ENCODE data around the gene RRP7A. TPM values are rescaled to one million over a fixed set of nuclear protein-coding genes. Genes with fewer than 3 reads are reported as not detected.
"Not testable (repeated sequence)": the region's sequence is repeated elsewhere in the genome, so short reads cannot be mapped to it uniquely, and the experiment has no call there.

Gene RRP7A
- total and polyA plus RNA-seq, 5 donors from 2014 or later: 29.8 to 56.0 (median 47.3) TPM

DNA sequence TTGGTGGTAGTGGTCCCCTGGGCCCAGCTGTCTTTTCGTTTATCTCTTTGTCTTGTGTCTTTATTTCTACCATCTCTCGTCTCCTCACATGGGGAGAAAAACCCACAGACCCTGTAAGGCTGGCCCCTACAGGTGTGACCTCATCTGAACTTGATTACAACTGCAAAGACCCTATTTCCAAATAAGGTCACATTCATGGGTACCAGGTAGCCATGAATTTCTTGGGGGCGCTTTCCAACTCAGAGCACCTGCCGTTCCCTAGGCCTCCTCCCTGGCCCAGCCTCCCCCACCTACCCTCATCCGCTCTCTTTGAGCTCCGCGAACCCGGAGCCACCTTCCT, 14.0 kb upstream of the RRP7A start:
- peak overlapping the region; percentile 68 to 90 (median 82) for H3K4me3 Mint-ChIP-seq
- no peaks in the 10 kb centered on the region for H3K27me3 Mint-ChIP-seq
- H3K36me3 Mint-ChIP-seq: no peaks in the 10 kb centered on the region
- ATAC-seq (ENCODE audit: low read depth in 2 of 2) (no peak), DNase-seq (no peak)
- H3K4me3 ChIP-seq (ENCODE audit: low read depth, low read length): peak overlapping the region; percentile 75
- no peaks in the 10 kb centered on the region for H3K9me3 ChIP-seq (ENCODE audit: control insufficient read depth in 2 of 2, low read length in 2 of 2)
- no peaks in the 10 kb centered on the region for H3K36me3 ChIP-seq (ENCODE audit: control insufficient read depth, insufficient read depth, low read length)
- peaks cover 6% of the 10 kb centered on the region for H3K4me1 ChIP-seq (ENCODE audit: control insufficient read depth, insufficient read depth, low read length, poor library complexity, severe bottlenecking)
- no peaks in the 10 kb centered on the region for H3K9me3 Mint-ChIP-seq
- peak overlapping the region; percentile 82 for H3K27ac ChIP-seq (ENCODE audit: insufficient read depth, low read length, poor library complexity, severe bottlenecking)
- H3K27me3 ChIP-seq (ENCODE audit: control insufficient read depth, insufficient read depth, low read length): no peaks in the 10 kb centered on the region
- peaks cover 4 to 27% (median 12%) of the 10 kb centered on the region in 4 donors for H3K4me1 Mint-ChIP-seq
- H3K27ac Mint-ChIP-seq: peak overlapping the region; percentile 92 to 97 (median 95)

DNA sequence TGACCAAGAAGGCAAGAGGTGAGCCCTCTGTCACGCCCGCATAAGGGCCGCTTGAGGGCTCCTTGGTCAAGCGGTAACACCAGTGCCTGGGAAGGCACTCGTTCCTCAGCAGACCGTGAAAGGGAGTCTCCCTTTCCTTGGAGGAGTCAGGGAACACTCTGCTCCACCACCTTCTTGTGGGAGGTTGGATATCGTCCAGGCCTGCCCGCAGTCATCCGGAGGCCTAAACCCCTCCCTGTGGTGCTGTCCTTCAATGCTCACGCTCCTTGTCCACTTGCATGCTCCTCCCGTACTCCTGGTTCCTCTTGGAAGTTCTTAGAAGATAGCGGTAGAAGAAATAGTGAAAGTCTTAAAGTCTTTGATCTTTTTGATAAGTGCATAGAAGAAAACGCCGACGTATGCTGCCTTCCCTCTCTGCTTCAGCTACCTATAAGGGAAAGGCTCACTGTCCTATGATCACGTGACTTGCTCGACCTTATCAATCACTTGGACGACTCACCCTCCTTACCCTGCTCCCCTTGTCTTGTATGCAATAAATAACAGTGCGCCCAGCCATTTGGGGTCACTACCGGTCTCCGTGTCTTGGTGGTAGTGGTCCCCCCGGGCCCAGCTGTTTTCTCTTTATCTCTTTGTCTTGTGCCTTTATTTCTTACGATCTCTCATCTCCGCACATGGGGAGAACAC, 11.9 kb upstream of the RRP7A start:
- H3K9me3 ChIP-seq (ENCODE audit: control insufficient read depth in 2 of 2, low read length in 2 of 2); DNase-seq; H3K4me3 ChIP-seq (ENCODE audit: low read depth, low read length); H3K27ac ChIP-seq (ENCODE audit: insufficient read depth, low read length, poor library complexity, severe bottlenecking); H3K9me3 Mint-ChIP-seq; ATAC-seq (ENCODE audit: low read depth in 2 of 2); H3K27me3 ChIP-seq (ENCODE audit: control insufficient read depth, insufficient read depth, low read length); H3K36me3 ChIP-seq (ENCODE audit: control insufficient read depth, insufficient read depth, low read length); H3K27me3 Mint-ChIP-seq; H3K36me3 Mint-ChIP-seq; H3K4me1 ChIP-seq (ENCODE audit: control insufficient read depth, insufficient read depth, low read length, poor library complexity, severe bottlenecking): not testable (repeated sequence)
- H3K27ac Mint-ChIP-seq: peak overlapping the region; percentile 55 to 95 (median 84)
- H3K4me3 Mint-ChIP-seq: peak overlapping the region in 3 of 4 donors; percentile 50 to 75 (median 59)
- peaks cover 4 to 18% (median 6%) of the 10 kb centered on the region in 4 donors for H3K4me1 Mint-ChIP-seq

GRCh38 chr22:42529435-42529834, 9.8 kb upstream of the RRP7A start:
- not testable (repeated sequence) for DNase-seq; ATAC-seq (ENCODE audit: low read depth in 2 of 2); H3K4me3 Mint-ChIP-seq; H3K36me3 ChIP-seq (ENCODE audit: control insufficient read depth, insufficient read depth, low read length); H3K9me3 Mint-ChIP-seq; H3K27me3 Mint-ChIP-seq; H3K4me3 ChIP-seq (ENCODE audit: low read depth, low read length); H3K4me1 ChIP-seq (ENCODE audit: control insufficient read depth, insufficient read depth, low read length, poor library complexity, severe bottlenecking); H3K27ac ChIP-seq (ENCODE audit: insufficient read depth, low read length, poor library complexity, severe bottlenecking); H3K27me3 ChIP-seq (ENCODE audit: control insufficient read depth, insufficient read depth, low read length); H3K27ac Mint-ChIP-seq; H3K9me3 ChIP-seq (ENCODE audit: control insufficient read depth in 2 of 2, low read length in 2 of 2); H3K36me3 Mint-ChIP-seq
- H3K4me1 Mint-ChIP-seq: peaks cover 4 to 16% (median 6%) of the 10 kb centered on the region in 4 donors

DNA sequence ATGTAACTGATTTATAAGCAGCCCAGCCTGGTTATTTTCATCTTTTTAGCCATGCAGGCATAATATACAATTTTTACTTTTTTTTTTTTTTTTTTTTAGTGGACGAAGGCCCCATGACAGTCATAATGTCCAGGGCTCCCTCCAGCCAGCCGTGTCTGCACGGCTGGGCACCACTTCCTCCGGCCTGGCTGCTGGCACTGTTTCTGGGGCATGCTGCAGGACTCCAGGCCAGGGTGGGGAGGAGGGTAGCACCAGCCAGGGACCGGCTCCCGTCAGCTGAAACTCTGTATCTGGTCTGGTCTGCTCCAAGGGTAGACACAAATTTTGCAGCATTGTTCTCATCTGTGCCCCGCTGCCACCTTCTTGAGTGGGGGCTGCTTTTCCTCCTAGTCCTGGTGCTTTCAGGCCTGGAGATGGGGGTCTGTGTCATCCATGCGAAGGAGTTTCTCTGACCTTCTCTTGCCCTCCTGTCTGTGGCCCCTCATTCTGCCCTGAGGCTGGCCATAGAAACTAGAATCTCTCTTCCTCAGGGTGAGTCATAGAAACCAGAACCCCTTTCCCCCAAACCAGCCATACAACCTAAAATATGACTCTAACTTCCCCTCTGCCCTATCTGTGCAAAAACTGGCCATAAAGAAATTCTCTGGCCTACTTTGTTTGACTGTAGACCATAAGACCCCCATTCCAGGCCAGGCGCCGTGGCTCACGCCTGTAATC, 9.2 kb upstream of the RRP7A start:
- Mint-ChIP-seq H3K9me3 (no peaks in the 10 kb centered on the region), H3K4me1 (peaks cover 3 to 13% (median 3%) of the 10 kb centered on the region in 4 donors), H3K27ac (peak overlapping the region in 1 of 3 donors; percentile 63), H3K27me3 (peaks cover 4% of the 10 kb centered on the region), H3K36me3 (no peaks in the 10 kb centered on the region), H3K4me3 (no peak overlapping the region)
- H3K27me3 ChIP-seq (ENCODE audit: control insufficient read depth, insufficient read depth, low read length): no peaks in the 10 kb centered on the region
- H3K9me3 ChIP-seq (ENCODE audit: control insufficient read depth in 2 of 2, low read length in 2 of 2): no peaks in the 10 kb centered on the region
- ATAC-seq (ENCODE audit: low read depth in 2 of 2): peak in 1 of 2 donors; percentile 16
- peaks cover 4% of the 10 kb centered on the region for H3K4me1 ChIP-seq (ENCODE audit: control insufficient read depth, insufficient read depth, low read length, poor library complexity, severe bottlenecking)
- H3K27ac ChIP-seq (ENCODE audit: insufficient read depth, low read length, poor library complexity, severe bottlenecking): no peak overlapping the region
- H3K36me3 ChIP-seq (ENCODE audit: control insufficient read depth, insufficient read depth, low read length): no peaks in the 10 kb centered on the region
- no peak overlapping the region for H3K4me3 ChIP-seq (ENCODE audit: low read depth, low read length)
- DNase-seq: no peak

DNA sequence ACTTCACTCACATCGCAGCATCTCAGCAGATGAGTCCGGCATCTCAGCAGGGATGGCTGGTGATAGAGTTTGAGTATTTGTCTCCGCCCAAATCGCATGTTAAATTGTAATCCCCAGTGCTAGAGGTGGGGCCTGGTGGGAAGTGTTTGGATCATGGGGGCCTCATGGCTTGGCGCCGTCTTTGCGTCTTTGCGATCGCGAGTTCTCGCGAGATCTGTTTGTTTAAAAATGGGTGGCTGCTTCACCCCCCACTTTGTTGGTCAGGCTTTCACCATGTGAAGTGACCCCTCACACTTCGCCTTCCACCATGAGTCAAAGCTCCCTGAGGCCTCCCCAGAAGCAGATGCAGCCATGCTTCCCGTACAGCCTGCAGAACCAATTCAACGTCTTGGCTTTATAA, 3.0 kb upstream of the RRP7A start:
- Histone ChIP-seq H3K36me3 (ENCODE audit: control insufficient read depth, insufficient read depth, low read length) (peaks cover 2% of the 10 kb centered on the region), H3K9me3 (ENCODE audit: control insufficient read depth in 2 of 2, low read length in 2 of 2) (no peaks in the 10 kb centered on the region), H3K27me3 (ENCODE audit: control insufficient read depth, insufficient read depth, low read length) (no peaks in the 10 kb centered on the region), H3K4me3 (ENCODE audit: low read depth, low read length) (no peak overlapping the region), H3K27ac (ENCODE audit: insufficient read depth, low read length, poor library complexity, severe bottlenecking) (no peak overlapping the region), H3K4me1 (ENCODE audit: control insufficient read depth, insufficient read depth, low read length, poor library complexity, severe bottlenecking) (peaks cover 5% of the 10 kb centered on the region)
- Mint-ChIP-seq H3K9me3 (peaks cover 0 to 2% (median 0%) of the 10 kb centered on the region in 7 donors), H3K27ac (peak overlapping the region in 1 of 3 donors; percentile 83), H3K36me3 (no peaks in the 10 kb centered on the region), H3K27me3 (peaks cover 4% of the 10 kb centered on the region), H3K4me3 (peak overlapping the region in 2 of 4 donors; percentile 7 to 44), H3K4me1 (peaks cover 4 to 19% (median 10%) of the 10 kb centered on the region in 4 donors)
- DNase-seq: no peak
- ATAC-seq (ENCODE audit: low read depth in 2 of 2): no peak

DNA sequence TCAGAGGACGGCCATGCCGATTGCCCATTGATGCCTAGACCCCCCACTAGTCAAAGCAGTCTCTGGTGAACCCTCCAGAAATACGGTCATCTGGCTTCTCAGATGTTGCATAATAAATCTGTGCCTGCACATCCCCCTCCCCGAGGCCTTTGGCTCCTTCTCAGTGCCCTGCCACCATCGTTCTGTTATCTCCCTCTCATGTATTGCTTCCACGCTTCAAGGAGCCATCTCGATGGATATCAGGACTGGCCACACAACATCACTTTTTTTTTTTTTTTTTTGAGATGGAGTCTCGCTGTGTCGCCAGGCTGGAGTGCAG, 1.6 kb upstream of the RRP7A start:
- Mint-ChIP-seq H3K4me3 (peak overlapping the region; percentile 52 to 98 (median 91)), H3K27ac (peak overlapping the region in 1 of 3 donors; percentile 43)

DNA sequence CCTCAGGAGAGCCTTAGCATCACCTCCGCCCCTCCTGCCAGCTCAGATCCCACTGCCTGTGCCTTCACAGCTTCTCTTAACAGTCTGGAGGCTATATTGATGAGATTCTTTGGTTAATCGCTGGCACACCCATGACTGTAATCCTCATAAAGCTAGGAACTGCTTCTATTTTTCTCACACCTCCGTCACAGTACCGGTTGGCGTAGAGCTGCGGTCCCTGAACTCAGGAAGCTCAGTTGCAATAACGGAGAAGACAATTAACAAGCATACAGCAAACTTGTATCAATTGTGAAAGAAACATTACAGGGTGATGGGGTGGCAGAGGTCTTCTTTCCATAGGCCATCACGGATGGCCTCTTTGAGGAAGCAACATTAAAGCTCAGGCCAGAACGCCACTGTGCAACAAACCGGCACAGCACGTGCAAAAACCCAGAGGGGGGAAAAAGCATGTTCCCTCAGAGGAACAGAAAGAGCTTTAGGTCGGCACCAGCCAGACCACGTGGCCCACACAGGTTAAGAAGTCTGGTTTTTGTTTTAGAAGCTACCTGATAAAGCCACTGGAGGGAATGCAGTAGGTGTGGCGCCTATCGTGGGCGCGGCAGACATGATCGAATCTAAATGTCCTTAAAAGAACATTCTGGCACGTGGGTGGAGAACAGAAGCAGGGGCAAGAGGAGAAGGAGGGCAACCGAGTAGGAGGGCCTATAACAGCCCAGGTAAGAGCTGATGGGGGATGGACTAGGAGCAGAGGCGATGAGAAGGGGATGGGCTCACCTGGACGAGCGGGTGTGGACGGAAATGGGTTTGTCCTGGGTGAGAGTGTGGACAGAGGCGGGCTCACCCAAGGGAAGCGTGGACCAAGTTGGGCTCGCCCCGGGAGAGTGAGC, 715 bp downstream of the RRP7A start:
- H3K9me3 ChIP-seq (ENCODE audit: control insufficient read depth in 2 of 2, low read length in 2 of 2); DNase-seq; H3K4me1 ChIP-seq (ENCODE audit: control insufficient read depth, insufficient read depth, low read length, poor library complexity, severe bottlenecking); H3K27me3 Mint-ChIP-seq; H3K36me3 Mint-ChIP-seq; H3K27me3 ChIP-seq (ENCODE audit: control insufficient read depth, insufficient read depth, low read length); H3K9me3 Mint-ChIP-seq: not testable (repeated sequence)
- peak overlapping the region; percentile 62 for H3K4me3 ChIP-seq (ENCODE audit: low read depth, low read length)
- peaks cover 17% of the 10 kb centered on the region for H3K36me3 ChIP-seq (ENCODE audit: control insufficient read depth, insufficient read depth, low read length)
- Mint-ChIP-seq H3K4me1 (peaks cover 4 to 21% (median 10%) of the 10 kb centered on the region in 4 donors), H3K27ac (peak overlapping the region; percentile 90 to 98 (median 92)), H3K4me3 (peak overlapping the region; percentile 95 to 98 (median 98))
- H3K27ac ChIP-seq (ENCODE audit: insufficient read depth, low read length, poor library complexity, severe bottlenecking): peak overlapping the region; percentile 77
- peak; percentile 15 to 19 for ATAC-seq (ENCODE audit: low read depth in 2 of 2)

More for the DNA sequence above, 1.6 kb upstream of the RRP7A start:
- DNase-seq: no peak
- no peak for ATAC-seq (ENCODE audit: low read depth in 2 of 2)
- Mint-ChIP-seq H3K9me3 (peaks cover 0 to 2% (median 0%) of the 10 kb centered on the region in 7 donors), H3K4me1 (peaks cover 4 to 21% (median 10%) of the 10 kb centered on the region in 4 donors), H3K27me3 (peaks cover 4% of the 10 kb centered on the region), H3K36me3 (no peaks in the 10 kb centered on the region)
- H3K4me1 ChIP-seq (ENCODE audit: control insufficient read depth, insufficient read depth, low read length, poor library complexity, severe bottlenecking): peaks cover 5% of the 10 kb centered on the region
- peaks cover 11% of the 10 kb centered on the region for H3K36me3 ChIP-seq (ENCODE audit: control insufficient read depth, insufficient read depth, low read length)
- no peaks in the 10 kb centered on the region for H3K9me3 ChIP-seq (ENCODE audit: control insufficient read depth in 2 of 2, low read length in 2 of 2)
- H3K27me3 ChIP-seq (ENCODE audit: control insufficient read depth, insufficient read depth, low read length): no peaks in the 10 kb centered on the region
- H3K4me3 ChIP-seq (ENCODE audit: low read depth, low read length): no peak overlapping the region
- H3K27ac ChIP-seq (ENCODE audit: insufficient read depth, low read length, poor library complexity, severe bottlenecking): no peak overlapping the region
